Epithelial cell of esophagus (primary cell): ENCODE results near the gene NCBP2.
"Not testable (repeated sequence)": the region's sequence is repeated elsewhere in the genome, so short reads cannot be mapped to it uniquely, and the experiment has no call there.

Experiments used
- DNase-seq: peaks from one replicate; pipeline ENCODE4 v3.0.0; 2010; ENCODE audit warnings: low read depth
- H3K4me3 ChIP-seq: 2 replicates; pipeline ENCODE4 v1.5.1; 2011; ENCODE audit warnings: mild to moderate bottlenecking, low read length, control low read depth
- TF ChIP-seq, protein P1 (sequence below): IDR thresholded peaks from 2 replicates; pipeline ENCODE4 v1.5.1; 2011; ENCODE audit warnings: low read depth, mild to moderate bottlenecking, low read length, control low read depth, inconsistent platforms; ENCODE audit not compliant: insufficient read depth; ENCODE audit errors: missing control alignments

The NCBP2 gene

DNA sequence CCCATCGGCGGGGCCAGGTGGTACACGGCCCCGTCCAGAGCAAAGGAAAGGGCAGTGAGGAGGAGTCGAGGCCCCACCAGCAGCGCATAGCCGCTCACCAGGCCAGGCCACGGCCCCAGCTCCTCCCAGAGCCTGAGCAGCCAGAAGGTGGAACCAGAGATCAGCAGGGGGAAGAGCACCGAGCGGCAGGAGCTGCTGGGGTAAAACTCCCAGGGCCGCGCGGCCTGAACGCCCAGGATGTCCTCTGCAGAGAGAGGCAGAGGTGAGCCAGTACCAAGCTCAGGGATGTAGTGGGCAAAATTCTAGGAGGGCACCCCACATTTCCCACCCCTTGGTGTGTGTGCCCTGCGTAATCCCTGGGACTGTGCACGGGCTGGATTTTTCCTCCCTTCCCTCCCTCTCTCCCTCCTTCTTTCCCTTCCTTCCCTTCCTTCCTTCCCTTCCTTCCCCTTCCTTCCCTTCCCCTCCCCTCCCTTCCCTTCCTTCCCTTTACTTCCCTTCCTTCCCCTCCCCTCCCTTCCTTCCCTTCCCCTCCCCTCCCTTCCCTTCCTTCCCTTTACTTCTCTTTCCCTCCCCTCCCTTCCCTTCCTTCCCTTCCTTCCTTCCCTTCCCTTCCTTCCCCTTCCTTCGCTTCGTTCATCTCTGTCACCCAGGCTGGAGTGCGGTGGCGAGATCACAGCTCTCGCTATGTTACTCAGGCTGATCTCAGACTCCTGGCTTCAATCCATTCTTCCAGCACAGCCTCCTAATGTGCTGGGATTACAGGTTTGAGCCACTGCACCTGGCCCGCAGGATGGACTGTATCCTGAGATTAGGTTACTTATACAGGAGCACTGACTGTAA is 6.3 kb upstream of the NCBP2 start:
- no peak overlapping the region for H3K4me3 ChIP-seq
- TF ChIP-seq, protein P1, sequence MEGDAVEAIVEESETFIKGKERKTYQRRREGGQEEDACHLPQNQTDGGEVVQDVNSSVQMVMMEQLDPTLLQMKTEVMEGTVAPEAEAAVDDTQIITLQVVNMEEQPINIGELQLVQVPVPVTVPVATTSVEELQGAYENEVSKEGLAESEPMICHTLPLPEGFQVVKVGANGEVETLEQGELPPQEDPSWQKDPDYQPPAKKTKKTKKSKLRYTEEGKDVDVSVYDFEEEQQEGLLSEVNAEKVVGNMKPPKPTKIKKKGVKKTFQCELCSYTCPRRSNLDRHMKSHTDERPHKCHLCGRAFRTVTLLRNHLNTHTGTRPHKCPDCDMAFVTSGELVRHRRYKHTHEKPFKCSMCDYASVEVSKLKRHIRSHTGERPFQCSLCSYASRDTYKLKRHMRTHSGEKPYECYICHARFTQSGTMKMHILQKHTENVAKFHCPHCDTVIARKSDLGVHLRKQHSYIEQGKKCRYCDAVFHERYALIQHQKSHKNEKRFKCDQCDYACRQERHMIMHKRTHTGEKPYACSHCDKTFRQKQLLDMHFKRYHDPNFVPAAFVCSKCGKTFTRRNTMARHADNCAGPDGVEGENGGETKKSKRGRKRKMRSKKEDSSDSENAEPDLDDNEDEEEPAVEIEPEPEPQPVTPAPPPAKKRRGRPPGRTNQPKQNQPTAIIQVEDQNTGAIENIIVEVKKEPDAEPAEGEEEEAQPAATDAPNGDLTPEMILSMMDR: peak; percentile 36
- DNase-seq: peak; percentile 32

DNA sequence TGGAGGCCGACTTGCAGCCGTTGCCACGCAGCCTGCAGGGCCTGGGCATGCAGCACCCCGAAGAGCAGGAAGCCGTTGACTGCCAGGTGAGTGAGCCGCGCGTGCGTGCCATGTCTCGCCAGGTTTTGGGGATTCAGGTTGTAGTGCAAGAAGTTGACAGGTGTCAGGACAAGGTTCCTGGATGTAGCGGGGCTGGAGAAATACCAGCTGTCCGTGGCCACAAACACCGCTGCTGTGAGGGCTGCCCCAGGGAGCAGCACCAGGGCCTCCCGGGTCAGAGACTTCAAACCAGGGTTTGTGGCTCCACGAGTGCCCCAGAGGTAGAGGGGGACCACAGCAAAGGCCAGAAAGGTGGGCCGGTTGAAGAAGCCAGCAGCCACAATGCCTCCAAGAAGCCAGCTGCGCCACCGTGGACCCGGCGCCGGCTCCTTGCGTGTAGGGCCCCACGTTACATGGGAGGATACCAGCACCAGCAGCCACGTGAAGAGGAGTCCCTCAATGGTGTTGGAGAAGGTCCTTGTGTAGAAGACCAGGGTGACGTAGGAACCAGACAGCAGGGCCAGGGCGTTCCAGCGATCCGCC is 5.6 kb upstream of the NCBP2 start:
- DNase-seq: no peak
- no peak overlapping the region for H3K4me3 ChIP-seq
- TF ChIP-seq, protein P1: no peak

DNA sequence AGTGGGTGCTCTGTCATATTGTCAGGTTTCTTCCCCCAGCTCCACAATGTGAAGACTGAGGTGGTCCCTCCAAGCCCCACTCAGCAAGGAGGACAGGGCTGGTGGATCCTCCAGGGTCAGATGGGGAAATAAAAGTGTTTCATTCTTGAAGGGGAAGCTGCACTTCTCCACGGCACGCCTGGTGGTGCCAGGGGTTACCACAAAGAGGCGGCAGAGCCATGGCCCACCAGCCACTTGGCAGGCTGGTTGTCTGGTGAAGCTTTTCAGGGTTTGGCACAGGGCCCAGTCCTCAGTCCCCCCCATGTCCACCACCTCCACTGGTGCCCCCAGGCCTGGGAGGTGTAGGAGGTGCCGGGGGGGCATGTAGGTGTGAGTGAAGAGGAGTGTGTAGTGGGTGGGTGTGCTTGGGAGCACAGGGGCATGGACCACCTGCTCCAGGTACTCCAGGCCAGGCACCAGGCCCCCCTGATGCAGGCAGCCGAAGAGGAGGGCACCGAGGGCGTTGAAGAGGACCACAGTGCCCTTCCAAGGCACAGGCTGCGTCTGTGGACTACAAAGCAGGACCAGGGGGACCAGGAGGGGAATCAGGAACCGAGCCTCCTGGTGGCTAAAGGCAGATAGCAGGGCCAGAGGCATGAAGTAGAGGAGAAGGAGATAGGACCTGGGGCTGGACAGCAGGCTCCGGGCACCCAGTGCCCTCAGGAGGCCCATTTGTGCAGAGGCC is 5.0 kb upstream of the NCBP2 start:
- no peak for DNase-seq
- TF ChIP-seq, protein P1: peak; percentile 17
- no peak overlapping the region for H3K4me3 ChIP-seq

DNA sequence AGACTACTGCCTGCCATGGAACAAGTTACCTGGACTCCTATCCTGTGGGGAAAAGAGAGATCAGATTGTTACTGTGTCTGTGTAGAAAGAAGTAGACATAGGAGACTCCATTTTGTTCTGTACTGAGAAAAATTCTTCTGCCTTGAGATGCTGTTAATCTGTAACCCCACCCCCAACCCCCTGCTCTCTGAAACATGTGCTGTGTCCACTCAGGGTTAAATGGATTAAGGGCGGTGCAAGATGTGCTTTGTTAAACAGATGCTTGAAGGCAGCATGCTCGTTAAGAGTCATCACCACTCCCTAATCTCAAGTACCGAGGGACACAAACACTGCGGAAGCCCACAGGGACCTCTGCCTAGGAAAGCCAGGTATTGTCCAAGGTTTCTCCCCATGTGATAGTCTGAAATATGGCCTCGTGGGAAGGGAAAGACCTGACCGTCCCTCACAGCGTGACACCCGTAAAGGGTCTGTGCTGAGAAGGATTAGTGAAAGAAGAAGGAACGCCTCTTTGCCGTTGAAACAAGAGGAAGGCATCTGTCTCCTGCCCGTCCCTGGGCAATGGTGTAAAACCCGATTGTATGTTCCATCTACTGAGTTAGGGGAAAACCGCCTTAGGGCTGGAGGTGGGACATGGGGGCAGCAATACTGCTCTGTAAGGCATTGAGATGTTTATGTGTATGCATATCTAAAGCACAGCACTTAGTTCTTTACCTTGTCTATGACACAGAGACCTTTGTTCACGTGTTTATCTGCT is 1.9 kb upstream of the NCBP2 start:
- H3K4me3 ChIP-seq: peak overlapping the region; percentile 99
- DNase-seq: not testable (repeated sequence)

DNA sequence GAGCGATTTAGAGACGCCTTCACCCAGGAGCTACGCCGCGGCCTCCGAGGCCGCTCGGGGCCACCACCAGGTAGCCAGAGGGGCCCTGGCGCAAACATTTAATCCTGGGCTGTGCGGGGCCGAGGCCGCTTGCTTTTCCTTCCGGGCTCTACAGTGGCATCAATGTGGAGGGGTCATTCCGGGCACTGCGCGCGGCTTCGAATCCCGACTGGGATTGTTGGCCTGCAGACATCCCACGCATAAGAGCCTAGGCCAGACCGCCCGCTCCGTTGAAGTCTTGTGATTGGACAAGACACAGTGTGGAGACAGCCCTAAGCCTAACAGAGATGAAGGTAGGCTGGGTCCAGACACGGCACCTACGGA is 568 bp upstream of the NCBP2 start:
- DNase-seq: no peak
- peak overlapping the region; percentile 99 for H3K4me3 ChIP-seq
- TF ChIP-seq, protein P1: no peak

DNA sequence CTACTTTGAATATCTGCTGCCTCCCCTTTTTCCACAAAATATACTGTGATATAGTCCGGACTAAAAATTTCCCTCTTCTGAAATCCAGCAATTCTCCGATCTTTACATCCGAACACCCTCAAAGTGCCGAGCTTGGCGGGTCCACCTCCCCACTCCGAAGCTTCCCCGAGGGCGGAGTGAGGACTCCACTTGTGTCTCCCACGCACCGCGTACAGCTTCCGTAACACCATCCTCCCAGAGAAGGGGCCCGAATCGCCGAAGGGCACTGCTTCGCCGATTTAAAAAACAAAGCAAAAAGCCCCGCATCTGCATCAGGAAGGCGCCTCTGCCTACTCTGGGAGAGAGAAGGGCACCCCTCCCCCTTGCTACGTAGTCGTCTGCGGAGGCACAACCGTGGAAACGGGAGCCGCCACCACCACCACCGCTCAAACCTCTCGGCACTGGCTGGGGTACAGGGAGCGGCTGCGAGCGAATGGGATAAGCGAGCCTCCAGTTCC is 551 bp downstream of the NCBP2 start:
- TF ChIP-seq, protein P1: no peak
- H3K4me3 ChIP-seq: peak overlapping the region; percentile 99
- DNase-seq: peak; percentile 55

DNA sequence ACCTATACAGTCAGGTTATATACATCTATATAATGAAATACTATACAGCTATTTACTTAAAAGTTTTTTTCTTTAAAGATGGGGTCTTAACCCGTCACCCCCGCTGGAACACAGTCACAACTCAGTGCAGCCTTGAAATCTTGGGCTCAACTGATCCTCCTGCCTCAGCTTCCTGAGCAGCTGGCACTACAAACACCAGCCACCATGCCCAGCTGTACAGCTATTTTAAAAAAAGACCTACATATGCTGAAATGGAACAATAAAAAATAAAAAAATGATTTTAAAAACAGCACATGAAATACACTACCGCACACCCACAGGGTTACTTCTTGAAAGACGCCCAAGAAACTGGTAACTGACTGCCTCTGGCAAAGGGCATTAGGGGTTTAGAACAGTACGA is 3.8 kb downstream of the NCBP2 start:
- TF ChIP-seq, protein P1: no peak
- DNase-seq: no peak

More for the DNA sequence above, 3.8 kb downstream of the NCBP2 start:
- no peak overlapping the region for H3K4me3 ChIP-seq
